Ovary (tissue), 3 donors: ENCODE measurements around the gene GPR173.

Experiments
- EP300 ChIP-seq: sonication (generic); formaldehyde crosslinking; IDR thresholded peaks from one replicate; pipeline ENCODE4 v1.6.1; 2017; ENCODE audit warnings: antibody characterized with exemption
- TF ChIP-seq, protein P1 (sequence below), 3 donors: fragments of 450-650 bp in 2 of 3; fragments of 200-600 bp in 1 of 3; IDR thresholded peaks; one replicate each; pipeline versions ENCODE4 v1.5.1 to v1.8.0; 2016 to 2022; ENCODE audit warnings: antibody characterized with exemption in 3 of 3, mild to moderate bottlenecking in 1 of 3
- donor health status: DM: no; HTN: no; CAD: no.

DNA sequence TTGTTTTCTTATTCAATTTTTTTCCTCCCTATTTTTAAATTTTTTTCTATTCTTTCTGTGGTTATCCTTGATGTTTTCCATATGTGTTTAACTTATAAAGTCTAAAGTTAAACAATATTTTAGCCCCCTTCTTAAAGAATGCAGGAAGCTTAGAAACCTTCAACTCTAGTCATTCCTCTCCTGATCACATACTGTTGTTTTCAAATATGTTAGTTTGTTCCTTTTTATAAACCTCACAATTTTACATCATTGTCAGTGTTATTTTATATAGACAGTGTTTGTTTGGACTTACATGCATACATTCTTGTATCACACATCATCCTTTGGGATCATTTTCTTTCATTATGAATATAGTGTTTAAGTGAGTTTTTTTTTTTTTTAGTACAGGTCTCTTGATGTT is 76.9 kb downstream of the GPR173 start:
- no peak for TF ChIP-seq EP300
- TF ChIP-seq, protein P1, sequence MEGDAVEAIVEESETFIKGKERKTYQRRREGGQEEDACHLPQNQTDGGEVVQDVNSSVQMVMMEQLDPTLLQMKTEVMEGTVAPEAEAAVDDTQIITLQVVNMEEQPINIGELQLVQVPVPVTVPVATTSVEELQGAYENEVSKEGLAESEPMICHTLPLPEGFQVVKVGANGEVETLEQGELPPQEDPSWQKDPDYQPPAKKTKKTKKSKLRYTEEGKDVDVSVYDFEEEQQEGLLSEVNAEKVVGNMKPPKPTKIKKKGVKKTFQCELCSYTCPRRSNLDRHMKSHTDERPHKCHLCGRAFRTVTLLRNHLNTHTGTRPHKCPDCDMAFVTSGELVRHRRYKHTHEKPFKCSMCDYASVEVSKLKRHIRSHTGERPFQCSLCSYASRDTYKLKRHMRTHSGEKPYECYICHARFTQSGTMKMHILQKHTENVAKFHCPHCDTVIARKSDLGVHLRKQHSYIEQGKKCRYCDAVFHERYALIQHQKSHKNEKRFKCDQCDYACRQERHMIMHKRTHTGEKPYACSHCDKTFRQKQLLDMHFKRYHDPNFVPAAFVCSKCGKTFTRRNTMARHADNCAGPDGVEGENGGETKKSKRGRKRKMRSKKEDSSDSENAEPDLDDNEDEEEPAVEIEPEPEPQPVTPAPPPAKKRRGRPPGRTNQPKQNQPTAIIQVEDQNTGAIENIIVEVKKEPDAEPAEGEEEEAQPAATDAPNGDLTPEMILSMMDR (IDR thresholded peaks at IDR 0.05): no peak
